Measurements from ENCODE around the gene RPS15.

DNA sequence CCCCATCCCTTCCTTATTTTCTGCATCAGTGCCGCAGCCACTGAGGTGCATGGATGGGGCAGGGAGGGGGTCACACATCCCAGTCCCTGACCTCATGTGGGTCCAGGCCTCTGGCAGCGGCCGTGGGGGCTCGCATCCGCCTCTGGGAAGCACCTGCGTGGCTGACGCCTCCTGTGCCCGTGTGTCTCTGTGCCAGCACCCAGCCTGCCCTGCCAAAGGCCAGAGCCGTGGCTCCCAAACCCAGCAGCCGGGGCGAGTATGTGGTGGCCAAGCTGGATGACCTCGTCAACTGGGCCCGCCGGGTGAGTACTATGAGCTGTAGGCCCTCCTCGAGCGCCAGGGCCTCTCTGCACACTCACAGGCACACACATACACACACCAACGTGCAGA is 49.6 kb upstream of the RPS15 start:
- TF ChIP-seq CTCF (IDR thresholded peaks at IDR 0.05; ENCODE audit: low read length) (no peak), EZH2 (optimal IDR thresholded peaks at IDR 0.05; ENCODE audit: low read depth, low read length) (no peak), EZH2phosphoT487 (IDR thresholded peaks at IDR 0.05; ENCODE audit: low read length) (no peak)

All from MM.1S (cell line).